HG02798 (cell line): ENCODE results near the gene CXorf66.
"Not testable (repeated sequence)": the region's sequence is repeated elsewhere in the genome, so short reads cannot be mapped to it uniquely, and the experiment has no call there.

ENCODE experiments used
- ATAC-seq: cut with Tn5 transposase; IDR thresholded peaks from one replicate; pipeline ENCODE4 v1.9.1; 2021; ENCODE audit warnings: mild to moderate bottlenecking; ENCODE audit not compliant: unreplicated experiment, poor library complexity

The CXorf66 gene

GRCh38 chrX:139965421-139965820, at the start of gene CXorf66:
Gene CXorf66 (minus strand): TSS chrX:139965521. CDS start chrX:139965496, 25 bp downstream.
- no peak for ATAC-seq

GRCh38 chrX:139982856-139983255, 17.5 kb upstream of the CXorf66 start:
- ATAC-seq, result no peak

- ATAC-seq, result no peak
Observed at GRCh38 chrX:139974471-139974870, 9.2 kb upstream of the CXorf66 start.

- no peak for ATAC-seq
Observed at GRCh38 chrX:139972629-139973624, 7.6 kb upstream of the CXorf66 start.

- ATAC-seq, result no peak
Observed at GRCh38 chrX:139972113-139972512, 6.8 kb upstream of the CXorf66 start.

GRCh38 chrX:139971394-139971749, 6.1 kb upstream of the CXorf66 start:
- no peak for ATAC-seq

- ATAC-seq, result no peak
Observed at GRCh38 chrX:139969286-139969685, 4.0 kb upstream of the CXorf66 start.

- no peak for ATAC-seq
Observed at GRCh38 chrX:139967750-139968149, 2.4 kb upstream of the CXorf66 start.

- ATAC-seq, result no peak
Observed at GRCh38 chrX:139967300-139967699, 2.0 kb upstream of the CXorf66 start.

- ATAC-seq, result not testable (repeated sequence)
Observed at GRCh38 chrX:139966159-139966558, 838 bp upstream of the CXorf66 start.

GRCh38 chrX:139961091-139961490, 4.2 kb downstream of the CXorf66 start:
- not testable (repeated sequence) for ATAC-seq

- no peak for ATAC-seq
Observed at GRCh38 chrX:139949703-139950102, 15.6 kb downstream of the CXorf66 start.

GRCh38 chrX:139945075-139945474, 20.2 kb downstream of the CXorf66 start:
- no peak for ATAC-seq

- no peak for ATAC-seq
Observed at GRCh38 chrX:139936259-139936658, 29.1 kb downstream of the CXorf66 start.

- no peak for ATAC-seq
Observed at GRCh38 chrX:139933904-139934303, 31.4 kb downstream of the CXorf66 start.

GRCh38 chrX:139932901-139933796, 32.2 kb downstream of the CXorf66 start, which contains the start of gene ATP11C:
Gene ATP11C (minus strand): TSS chrX:139933053. CDS start chrX:139932042, 1,011 bp downstream.
- peak; percentile 80 for ATAC-seq

- peak; percentile 48 for ATAC-seq
Observed at GRCh38 chrX:139932073-139932900, 33.0 kb downstream of the CXorf66 start.

GRCh38 chrX:139931646-139932072, 33.7 kb downstream of the CXorf66 start:
- ATAC-seq, result no peak

- no peak for ATAC-seq
Observed at GRCh38 chrX:139930916-139931645, 34.2 kb downstream of the CXorf66 start.
